Suppressor macrophage (primary cell): ENCODE data around the gene CD96.

Experiments used
- DNase-seq, 4 experiments: peaks; one replicate each; pipeline ENCODE4 v3.0.0-alpha.2; 2020 to 2022

The CD96 gene

GRCh38 chr3:111566844-111567243 lies 24.8 kb downstream of the CD96 start:
- no peak for DNase-seq

- no peak for DNase-seq
Measured at GRCh38 chr3:111568355-111568754, 26.4 kb downstream of the CD96 start.

- no peak for DNase-seq
Measured at GRCh38 chr3:111568911-111569310, 26.9 kb downstream of the CD96 start.

- DNase-seq, result no peak
Measured at GRCh38 chr3:111570404-111571030, 28.5 kb downstream of the CD96 start.

GRCh38 chr3:111571282-111571681 lies 29.3 kb downstream of the CD96 start:
- no peak for DNase-seq

GRCh38 chr3:111571907-111572460 lies 30.0 kb downstream of the CD96 start:
- no peak for DNase-seq

- no peak for DNase-seq
Measured at GRCh38 chr3:111577113-111577512, 35.1 kb downstream of the CD96 start.

GRCh38 chr3:111577798-111578685 lies 36.0 kb downstream of the CD96 start:
- DNase-seq, result peak; percentile 9 to 54 (median 38)

- DNase-seq, result no peak
Measured at GRCh38 chr3:111578867-111579266, 36.9 kb downstream of the CD96 start.

- no peak for DNase-seq
Measured at GRCh38 chr3:111579495-111579894, 37.5 kb downstream of the CD96 start.

- DNase-seq, result no peak
Measured at GRCh38 chr3:111581403-111582119, 39.6 kb downstream of the CD96 start.

- no peak for DNase-seq
Measured at GRCh38 chr3:111582120-111582474, 40.1 kb downstream of the CD96 start.

GRCh38 chr3:111584744-111585143 lies 42.7 kb downstream of the CD96 start:
- DNase-seq, result no peak

GRCh38 chr3:111585217-111585616 lies 43.2 kb downstream of the CD96 start:
- no peak for DNase-seq

- no peak for DNase-seq
Measured at GRCh38 chr3:111588527-111588926, 46.5 kb downstream of the CD96 start.

- DNase-seq, result no peak
Measured at GRCh38 chr3:111589303-111590142, 47.5 kb downstream of the CD96 start.

GRCh38 chr3:111590143-111590491 lies 48.1 kb downstream of the CD96 start:
- DNase-seq, result no peak

- DNase-seq, result no peak
Measured at GRCh38 chr3:111591555-111591954, 49.6 kb downstream of the CD96 start.

GRCh38 chr3:111592143-111592542 lies 50.1 kb downstream of the CD96 start:
- DNase-seq, result no peak

- DNase-seq, result no peak
Measured at GRCh38 chr3:111592936-111593335, 50.9 kb downstream of the CD96 start.

GRCh38 chr3:111593666-111594065 lies 51.7 kb downstream of the CD96 start:
- no peak for DNase-seq

GRCh38 chr3:111594205-111594604 lies 52.2 kb downstream of the CD96 start:
- DNase-seq, result no peak
